Tibial nerve (tissue), 4 donors: Measurements from ENCODE around the gene COL4A3.

ENCODE experiments used
- CTCF ChIP-seq, 5 experiments: fragments of 200-600 bp in 3 of 5; fragments of 450-650 bp in 2 of 5; sonication (generic) in 3 of 5; IDR thresholded peaks; one replicate each; pipeline ENCODE4 v1.5.1; 2016 to 2019; ENCODE audit warnings: antibody characterized with exemption in 5 of 5, mild to moderate bottlenecking in 3 of 5, moderate library complexity in 2 of 5
- EP300 ChIP-seq, 2 donors: sonication (generic); formaldehyde crosslinking; IDR thresholded peaks; one replicate each; pipeline ENCODE4 v1.6.1; 2017; ENCODE audit warnings: antibody characterized with exemption in 2 of 2, mild to moderate bottlenecking in 1 of 2
- POLR2A ChIP-seq, 2 donors: fragments of 450-650 bp; IDR thresholded peaks; one replicate each; pipeline ENCODE4 v1.6.1; 2017; ENCODE audit warnings: antibody characterized with exemption in 2 of 2, mild to moderate bottlenecking in 2 of 2, moderate library complexity in 2 of 2

GRCh38 chr2:227341553-227341952, 177.1 kb downstream of the COL4A3 start:
- TF ChIP-seq CTCF (IDR thresholded peaks at IDR 0.05) (no peak), POLR2A (IDR thresholded peaks at IDR 0.05) (no peak), EP300 (IDR thresholded peaks at IDR 0.05) (no peak)
